Panc1 (cell line): ENCODE measurements around the gene HOATZ. TPM values are rescaled to one million over a fixed set of nuclear protein-coding genes. Genes with fewer than 3 reads are reported as not detected.

Experiments
- ATAC-seq: fragments of 200-7000 bp; cut with Tn5 transposase; 2 replicates; pipeline ENCODE4 v1.9.1; 2020; ENCODE audit warnings: mild to moderate bottlenecking, moderate library complexity
- BruUV-seq: library from RNA; stranded (reverse); fragments of 400-500 nt; replicated peaks from 2 replicates; lab custom pipeline; 2021; lab: Mats Ljungman, UMichigan
- CTCF ChIA-PET: fragments of 300-600 bp; sonication (Branson Sonifier 250); formaldehyde crosslinking; loops from one replicate; lab custom pipeline; 2022; ENCODE audit warnings: antibody characterized with exemption; lab: Charles Lee
- POLR2A ChIA-PET: fragments of 300-600 bp; sonication (Branson Sonifier 250); formaldehyde crosslinking; loops from one replicate; lab custom pipeline; 2022; ENCODE audit warnings: antibody characterized with exemption; lab: Charles Lee
- DNase-seq: peaks from one replicate; pipeline ENCODE4 v3.0.0-alpha.2; 2010; ENCODE audit warnings: low read depth, low spot score
- H3K27ac ChIP-seq: 2 replicates; pipeline ENCODE4 v1.5.1; 2011; ENCODE audit warnings: mild to moderate bottlenecking, low read length, inconsistent platforms
- H3K27me3 ChIP-seq: fragments of 200-500 bp; sonication (Bioruptor generic); 2 replicates; pipeline ENCODE4 v1.6.0; 2014; ENCODE audit warnings: low read length, inconsistent platforms; ENCODE audit not compliant: control insufficient read depth, insufficient read depth
- H3K36me3 ChIP-seq: fragments of 200-500 bp; sonication (Bioruptor generic); 2 replicates; pipeline ENCODE4 v1.5.1; 2014; ENCODE audit warnings: inconsistent platforms, mild to moderate bottlenecking, low read length, moderate library complexity; ENCODE audit not compliant: control insufficient read depth, insufficient read depth
- H3K4me1 ChIP-seq: 2 replicates; pipeline ENCODE4 v1.5.1; 2011; ENCODE audit warnings: inconsistent platforms, mild to moderate bottlenecking, low read length, moderate library complexity; ENCODE audit not compliant: control insufficient read depth, insufficient read depth
- H3K4me3 ChIP-seq, 2 experiments: 2 replicates each; pipeline ENCODE4 v1.5.1; 2011 to 2012; ENCODE audit warnings: low read depth in 2 of 2, low read length in 2 of 2, mild to moderate bottlenecking in 2 of 2, inconsistent platforms in 1 of 2, moderate library complexity in 1 of 2
- H3K9me3 ChIP-seq: fragments of 200-500 bp; sonication (Bioruptor generic); 2 replicates; pipeline ENCODE4 v1.5.1; 2014; ENCODE audit warnings: low read depth, mild to moderate bottlenecking, inconsistent platforms, low read length, moderate library complexity; ENCODE audit not compliant: control insufficient read depth, insufficient read depth
- CTCF ChIP-seq: fragments of 450-650 bp; IDR thresholded peaks from 2 replicates; pipeline ENCODE4 v1.5.1; 2017; ENCODE audit warnings: mild to moderate bottlenecking
- POLR2AphosphoS5 ChIP-seq: IDR thresholded peaks from 2 replicates; pipeline ENCODE4 v1.6.1; 2012; ENCODE audit warnings: mild to moderate bottlenecking, low read depth, low read length, moderate library complexity
- REST ChIP-seq, 2 experiments: IDR thresholded peaks; 2 replicates each; pipeline ENCODE4 v1.6.1; 2011 to 2012; ENCODE audit warnings: low read depth in 2 of 2, control low read depth in 1 of 2, low read length in 1 of 2, mild to moderate bottlenecking in 1 of 2, moderate library complexity in 1 of 2; ENCODE audit not compliant: insufficient read depth in 1 of 2
- SIN3A ChIP-seq: IDR thresholded peaks from 2 replicates; pipeline ENCODE4 v1.6.1; 2012; ENCODE audit warnings: low read depth, mild to moderate bottlenecking, low read length, moderate library complexity, borderline replicate concordance; ENCODE audit not compliant: insufficient read depth
- TCF7L2 ChIP-seq: IDR thresholded peaks from 2 replicates; pipeline ENCODE4 v1.6.1; 2011; ENCODE audit warnings: mild to moderate bottlenecking, low read depth, low read length, inconsistent platforms
- in situ Hi-C: cut with HindIII; loops from 2 replicates; pipeline ENCODE4 v1.10.0; 2016; ENCODE audit warnings: low sequenced_read_pairs, low pct_unique_long_range_greater_than_20kb
- intact Hi-C: fragments of 100-400 bp; cut with micrococcal nuclease; formaldehyde crosslinking; loops from one replicate; pipeline ENCODE4 v1.10.0; 2022; ENCODE audit not compliant: unreplicated experiment
- total RNA-seq: library from RNA; stranded (reverse); gene quantifications from one replicate; pipeline ENCODE4 v1.2.1, GENCODE V29; 2021; ENCODE audit not compliant: unreplicated experiment

The HOATZ gene
- total RNA-seq, 1 experiment from 2014 or later: not detected

- DNase-seq (no peak), ATAC-seq (no peak)
- intact Hi-C loops: no loop called here
- ChIA-PET POLR2A (no interaction called here), CTCF (no interaction called here)
- TF ChIP-seq REST (IDR thresholded peaks at IDR 0.05; ENCODE audit: insufficient read depth in 1 of 2, low read depth in 2 of 2, low read length in 1 of 2): no peak
- Histone ChIP-seq H3K27ac (no peak overlapping the region), H3K9me3 (no peaks in the 10 kb centered on the region), H3K4me3 (no peak overlapping the region), H3K36me3 (no peaks in the 10 kb centered on the region), H3K4me1 (no peaks in the 10 kb centered on the region), H3K27me3 (no peaks in the 10 kb centered on the region; the same call in 1 of the 2 replicates)
- BruUV-seq: no TSS peak
- in situ Hi-C loops: no loop called here
These were observed 33.9 kb downstream of the HOATZ start for GRCh38 chr11:111548525-111548924.

GRCh38 chr11:111549196-111549868, 34.8 kb downstream of the HOATZ start:
- POLR2A ChIA-PET: no interaction called here
- ATAC-seq (no peak), DNase-seq (no peak)
- no peaks in the 10 kb centered on the region for H3K9me3 ChIP-seq
- CTCF ChIA-PET: no interaction called here
- intact Hi-C loops (no loop called here), in situ Hi-C loops (no loop called here)
- H3K27ac ChIP-seq: no peak overlapping the region
- BruUV-seq: no TSS peak
- H3K4me1 ChIP-seq: no peaks in the 10 kb centered on the region
- no peak overlapping the region for H3K4me3 ChIP-seq
- no peaks in the 10 kb centered on the region; the same call in 1 of the 2 replicates for H3K27me3 ChIP-seq
- no peaks in the 10 kb centered on the region for H3K36me3 ChIP-seq
- TF ChIP-seq TCF7L2 (no peak), SIN3A (no peak), POLR2AphosphoS5 (no peak), CTCF (no peak), REST (IDR thresholded peaks at IDR 0.05; ENCODE audit: insufficient read depth in 1 of 2, low read depth in 2 of 2, low read length in 1 of 2) (no peak)
